ENCODE results near the gene TMEM164.

- TF ChIP-seq CTCF (IDR thresholded peaks at IDR 0.05; ENCODE audit: insufficient read depth, low read length) = no peak
- no peak for TF ChIP-seq POLR2AphosphoS5 (IDR thresholded peaks at IDR 0.05; ENCODE audit: low read depth)
- no peak for TF ChIP-seq GABPA (IDR thresholded peaks at IDR 0.05; ENCODE audit: low read depth)
- TF ChIP-seq SPI1 (IDR thresholded peaks at IDR 0.05; ENCODE audit: borderline replicate concordance, low read depth) = no peak
- TF ChIP-seq REST (IDR thresholded peaks at IDR 0.05; ENCODE audit: insufficient replicate concordance, low read depth) = no peak
These were observed 213.1 kb downstream of the TMEM164 start for GRCh38 chrX:110216027-110216426.
